ENCODE measurements around the gene PRKAG1.

The PRKAG1 gene

GRCh38 chr12:49041881-49042484, 23.4 kb upstream of the PRKAG1 start:
- DNase-seq (ENCODE audit: low read depth): no peak
- no peak for TF ChIP-seq CTCF (conservative IDR thresholded peaks at IDR 0.05; ENCODE audit: control insufficient read depth, insufficient read depth, low read depth, low read length)
- no peak overlapping the region for H3K4me3 ChIP-seq (ENCODE audit: control insufficient read depth, low read depth, low read length)

DNA sequence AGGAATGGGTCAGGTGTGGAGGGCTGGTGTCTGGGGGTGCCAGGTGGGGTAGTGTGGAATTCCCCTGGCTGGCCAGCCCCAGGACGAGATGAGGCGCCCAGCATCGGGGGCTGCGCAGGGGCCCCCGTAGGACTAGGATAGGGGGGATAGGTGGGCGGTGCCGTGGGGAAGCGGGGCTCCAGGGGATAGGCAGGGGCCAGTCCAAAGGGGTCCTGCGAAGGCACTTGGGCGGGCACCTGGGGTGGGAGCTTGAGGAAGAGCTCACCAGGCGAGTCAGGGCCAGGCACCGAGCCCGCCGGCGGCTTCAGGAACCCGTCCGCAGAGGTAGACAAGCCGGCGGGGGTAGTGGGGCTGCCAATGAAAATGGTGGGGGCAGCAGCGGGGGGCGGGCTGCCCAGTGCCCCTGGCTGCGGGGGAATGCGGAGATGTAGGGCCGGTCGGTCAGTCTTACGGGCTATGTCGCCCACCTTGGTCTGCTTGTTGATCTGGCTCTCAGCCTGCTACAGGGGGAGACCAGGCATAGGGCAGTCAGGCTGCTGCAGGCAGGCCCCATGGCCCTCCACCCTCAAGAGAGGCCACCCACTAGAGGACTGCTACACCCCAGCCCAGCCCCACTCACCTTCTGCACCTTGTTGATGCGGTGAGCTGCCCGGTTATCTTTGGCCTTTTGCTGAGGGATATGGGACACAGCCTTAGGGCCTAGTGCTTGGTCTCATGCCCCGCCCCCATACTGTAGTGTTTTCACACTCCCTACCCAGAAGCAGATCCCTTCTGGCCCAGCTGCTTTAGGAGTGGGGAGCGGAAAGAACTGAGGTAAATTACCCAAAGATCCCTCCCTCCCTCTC, 22.7 kb upstream of the PRKAG1 start:
- no peak for TF ChIP-seq CTCF (conservative IDR thresholded peaks at IDR 0.05; ENCODE audit: control insufficient read depth, insufficient read depth, low read depth, low read length)
- H3K4me3 ChIP-seq (ENCODE audit: control insufficient read depth, low read depth, low read length): no peak overlapping the region
- DNase-seq (ENCODE audit: low read depth): no peak

DNA sequence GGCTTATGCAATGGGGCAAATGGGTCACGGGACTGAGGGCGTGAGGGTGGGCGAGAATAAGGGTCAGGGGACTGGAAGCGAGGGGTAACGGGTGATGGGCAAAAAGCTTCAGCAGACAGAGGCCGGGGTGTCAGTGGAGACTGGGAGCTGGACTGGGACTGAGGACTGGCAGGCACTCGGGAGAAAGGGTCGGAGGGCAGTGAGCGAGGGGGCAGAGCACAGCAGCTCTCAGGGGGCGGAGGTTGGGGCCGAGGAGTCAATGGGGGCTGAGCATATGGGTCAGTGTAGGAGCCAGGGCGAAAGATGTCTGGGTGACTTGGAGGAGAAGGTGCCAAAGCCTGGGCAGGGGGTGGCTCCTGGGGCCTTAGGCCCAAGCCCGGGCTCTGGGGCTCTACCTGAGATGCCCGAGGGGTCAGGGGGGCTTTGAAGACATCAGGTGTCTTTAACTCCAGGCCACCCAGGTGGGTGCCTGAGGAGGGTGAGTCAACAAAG, 21.8 kb upstream of the PRKAG1 start:
- no peak for DNase-seq (ENCODE audit: low read depth)
- no peak for TF ChIP-seq CTCF (conservative IDR thresholded peaks at IDR 0.05; ENCODE audit: control insufficient read depth, insufficient read depth, low read depth, low read length)
- no peak overlapping the region for H3K4me3 ChIP-seq (ENCODE audit: control insufficient read depth, low read depth, low read length)

- no peak overlapping the region for H3K4me3 ChIP-seq (ENCODE audit: control insufficient read depth, low read depth, low read length)
- no peak for TF ChIP-seq CTCF (conservative IDR thresholded peaks at IDR 0.05; ENCODE audit: control insufficient read depth, insufficient read depth, low read depth, low read length)
- no peak for DNase-seq (ENCODE audit: low read depth)
Observed at GRCh38 chr12:49039421-49040363, 21.1 kb upstream of the PRKAG1 start.

- DNase-seq (ENCODE audit: low read depth): no peak
- TF ChIP-seq CTCF (conservative IDR thresholded peaks at IDR 0.05; ENCODE audit: control insufficient read depth, insufficient read depth, low read depth, low read length): no peak
- H3K4me3 ChIP-seq (ENCODE audit: control insufficient read depth, low read depth, low read length): no peak overlapping the region
Observed at GRCh38 chr12:49038291-49038955, 19.8 kb upstream of the PRKAG1 start.

- no peak overlapping the region for H3K4me3 ChIP-seq (ENCODE audit: control insufficient read depth, low read depth, low read length)
- no peak for TF ChIP-seq CTCF (conservative IDR thresholded peaks at IDR 0.05; ENCODE audit: control insufficient read depth, insufficient read depth, low read depth, low read length)
- DNase-seq (ENCODE audit: low read depth): no peak
Observed at GRCh38 chr12:49037947-49038237, 19.3 kb upstream of the PRKAG1 start.
